Loucy (cell line): ENCODE data around the gene SUGP1.

Experiments used
- CTCF ChIP-seq: fragments of 200-600 bp; sonication (generic); conservative IDR thresholded peaks from 2 replicates; pipeline ENCODE4 v1.5.1; 2014; ENCODE audit warnings: mild to moderate bottlenecking, antibody characterized with exemption, low read length
- EZH2phosphoT487 ChIP-seq: fragments of 200-600 bp; IDR thresholded peaks from 2 replicates; pipeline ENCODE4 v1.6.1; 2018; ENCODE audit warnings: antibody characterized with exemption, mild to moderate bottlenecking, moderate library complexity, borderline replicate concordance

GRCh38 chr19:19229701-19230100 lies 90.6 kb downstream of the SUGP1 start:
- TF ChIP-seq EZH2phosphoT487 (no peak), CTCF (no peak)
